GM19025 (cell line): ENCODE data around the gene ABCC5.

Experiments used
- ATAC-seq: cut with Tn5 transposase; IDR thresholded peaks from one replicate; pipeline ENCODE4 v1.9.1; 2021; ENCODE audit warnings: mild to moderate bottlenecking, low read depth, moderate library complexity; ENCODE audit not compliant: unreplicated experiment

ABCC5 gene

GRCh38 chr3:183984127-183984740 lies 33.5 kb downstream of the ABCC5 start:
- no peak for ATAC-seq

DNA sequence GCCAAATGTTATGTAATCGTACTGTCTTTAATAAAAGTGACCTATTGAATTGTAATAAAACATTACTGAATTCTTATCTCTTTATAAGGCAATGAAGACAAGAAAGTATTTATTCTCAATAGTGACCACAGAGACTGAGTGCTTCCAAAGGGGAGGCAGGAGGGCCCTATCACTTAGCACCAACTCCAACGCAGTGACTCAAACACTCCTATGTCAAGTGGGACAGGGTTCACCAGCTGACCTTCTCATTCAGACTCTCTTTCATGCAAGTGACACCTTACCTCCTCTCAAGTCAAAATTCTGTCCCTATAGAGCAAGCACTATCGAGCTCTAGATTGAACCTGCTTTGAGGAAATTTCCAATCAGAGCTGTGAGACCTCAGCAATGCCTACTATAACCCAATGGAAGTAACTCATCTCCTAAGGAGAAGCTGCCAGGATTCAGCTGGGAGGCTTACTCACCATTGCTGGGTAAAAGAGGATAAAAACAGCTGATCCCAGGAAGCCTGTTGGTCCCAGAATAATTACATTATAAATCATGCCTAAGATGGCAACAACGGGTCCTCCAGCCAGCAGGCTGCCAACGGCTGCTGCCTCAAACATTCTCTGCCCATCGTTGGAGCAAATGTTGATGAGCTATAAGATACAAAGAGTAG lies 35.6 kb downstream of the ABCC5 start:
- no peak for ATAC-seq

- ATAC-seq = no peak
Observed at GRCh38 chr3:183980403-183980802, 37.3 kb downstream of the ABCC5 start.

DNA sequence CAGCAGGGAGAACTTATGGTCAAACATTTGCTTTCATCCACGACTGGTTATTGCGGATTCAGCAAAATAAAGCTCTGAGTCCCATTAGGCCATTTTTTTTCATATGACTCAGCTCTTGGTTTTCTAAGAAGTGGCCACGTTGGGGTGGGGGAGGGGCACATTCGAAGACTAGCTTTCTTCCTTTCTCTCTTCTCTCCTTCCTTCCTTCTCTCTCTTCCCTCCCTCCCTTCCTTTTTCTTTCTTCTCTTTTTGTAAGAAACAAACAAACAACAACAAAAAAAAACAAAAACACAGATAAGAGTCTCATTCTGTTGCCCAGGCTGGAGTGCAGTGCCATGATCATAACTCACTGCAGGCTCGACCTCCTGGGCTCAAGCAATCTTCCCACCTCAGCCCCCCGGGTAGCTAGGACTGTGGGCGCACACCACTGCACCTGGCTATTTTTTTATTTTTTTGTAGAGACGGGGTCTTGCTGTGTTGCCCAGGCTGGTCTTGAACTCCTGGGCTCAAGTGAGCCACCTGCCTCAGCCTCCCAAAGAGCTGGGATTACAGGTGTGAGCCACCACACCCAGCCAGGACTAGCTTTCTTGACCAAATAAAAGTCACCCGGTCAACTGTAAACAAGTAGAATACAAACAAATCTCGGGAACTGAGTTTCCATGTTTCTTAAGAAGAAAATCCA lies 41.6 kb downstream of the ABCC5 start:
- no peak for ATAC-seq

GRCh38 chr3:183968666-183969245 lies 48.9 kb downstream of the ABCC5 start:
- no peak for ATAC-seq

- ATAC-seq = no peak
Observed at GRCh38 chr3:183967693-183968092, 50.0 kb downstream of the ABCC5 start.

DNA sequence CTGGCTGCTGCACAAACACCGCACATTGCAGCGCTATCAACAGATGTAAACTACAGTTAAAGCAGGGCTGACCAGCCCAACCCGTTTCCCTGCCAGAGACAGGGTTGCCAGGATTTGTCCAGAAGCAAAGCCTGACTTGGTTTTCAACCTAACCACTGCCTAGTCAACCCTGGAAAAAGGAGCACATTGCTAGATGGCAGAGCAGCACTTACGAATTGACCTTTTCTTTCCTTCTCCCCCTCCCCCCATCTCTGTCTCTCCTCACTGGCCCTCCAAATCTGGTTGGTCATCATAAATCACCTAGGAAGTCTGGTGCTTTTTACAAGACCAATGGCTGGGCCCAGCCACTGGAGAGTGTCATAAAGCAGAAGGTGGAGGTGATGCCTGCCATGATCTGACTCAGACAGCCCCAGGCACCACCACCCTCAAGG lies 51.3 kb downstream of the ABCC5 start:
- no peak for ATAC-seq

GRCh38 chr3:183962807-183963206 lies 54.9 kb downstream of the ABCC5 start:
- ATAC-seq = no peak

- no peak for ATAC-seq
Observed at GRCh38 chr3:183959214-183959613, 58.5 kb downstream of the ABCC5 start.

DNA sequence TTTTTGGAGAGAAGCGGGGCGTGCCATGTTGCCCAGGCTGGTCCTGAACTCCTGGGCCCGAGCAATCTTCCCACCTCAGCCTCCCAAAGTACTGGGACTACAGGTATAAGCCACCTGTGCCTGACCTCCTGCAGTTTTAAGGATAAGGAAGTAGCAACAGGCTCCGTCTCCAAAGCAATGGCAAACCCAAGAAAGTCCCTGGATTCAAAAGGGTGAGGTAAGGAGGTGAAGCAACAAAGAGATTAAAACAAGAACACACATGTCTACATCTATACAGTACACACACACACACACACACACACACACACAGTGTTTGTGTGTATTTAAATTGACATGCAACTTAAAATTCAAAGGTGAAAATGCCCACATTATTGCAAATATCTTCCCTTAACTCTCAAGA lies 58.9 kb downstream of the ABCC5 start:
- no peak for ATAC-seq

DNA sequence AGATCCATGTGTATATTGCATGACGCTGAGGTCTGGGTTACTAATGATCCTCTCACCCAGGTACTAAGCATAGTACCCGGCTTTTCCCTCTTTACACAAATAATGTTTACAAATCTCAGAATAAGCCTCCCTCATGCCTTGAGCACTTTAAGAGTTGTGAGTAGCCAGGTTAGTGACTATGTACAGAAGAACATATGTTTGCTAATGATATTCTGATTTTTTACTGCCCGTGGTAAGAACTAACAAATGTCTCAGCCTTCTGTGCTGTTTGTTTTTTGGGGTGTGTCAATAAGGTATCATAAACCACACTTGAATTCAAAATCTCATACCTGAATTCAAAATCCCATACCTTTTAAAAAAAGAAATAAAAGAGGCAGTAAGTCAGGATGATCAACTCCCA lies 59.5 kb downstream of the ABCC5 start:
- no peak for ATAC-seq

GRCh38 chr3:183954875-183955274 lies 62.8 kb downstream of the ABCC5 start:
- no peak for ATAC-seq

GRCh38 chr3:183953471-183954070 lies 64.1 kb downstream of the ABCC5 start:
- ATAC-seq = no peak

DNA sequence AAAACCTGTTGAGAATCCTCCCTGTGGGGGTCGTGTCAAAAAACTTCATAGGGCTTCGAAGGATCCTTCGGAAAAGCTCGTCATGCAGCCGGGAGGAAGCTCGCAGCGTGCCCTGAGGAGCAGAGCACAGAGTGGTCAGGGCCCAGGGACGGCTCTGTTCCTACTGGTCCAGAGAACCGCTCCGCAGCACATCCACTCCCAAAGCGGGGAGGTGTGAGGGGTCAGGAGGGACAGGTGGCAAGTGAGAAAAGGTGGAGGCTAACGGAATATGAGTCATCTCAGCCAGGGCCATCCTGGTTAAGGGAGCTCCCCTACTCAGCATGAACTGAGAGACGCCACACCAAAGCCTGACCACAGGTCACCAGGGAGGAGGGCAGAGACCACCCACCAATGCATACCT lies 66.2 kb downstream of the ABCC5 start:
- no peak for ATAC-seq

- no peak for ATAC-seq
Observed at GRCh38 chr3:183949690-183950089, 68.0 kb downstream of the ABCC5 start.

GRCh38 chr3:183946037-183946436 lies 71.6 kb downstream of the ABCC5 start:
- ATAC-seq = no peak

GRCh38 chr3:183944775-183945174 lies 72.9 kb downstream of the ABCC5 start:
- ATAC-seq = no peak

GRCh38 chr3:183943739-183944138 lies 73.9 kb downstream of the ABCC5 start:
- no peak for ATAC-seq

- ATAC-seq = no peak
Observed at GRCh38 chr3:183941216-183941615, 76.5 kb downstream of the ABCC5 start.

DNA sequence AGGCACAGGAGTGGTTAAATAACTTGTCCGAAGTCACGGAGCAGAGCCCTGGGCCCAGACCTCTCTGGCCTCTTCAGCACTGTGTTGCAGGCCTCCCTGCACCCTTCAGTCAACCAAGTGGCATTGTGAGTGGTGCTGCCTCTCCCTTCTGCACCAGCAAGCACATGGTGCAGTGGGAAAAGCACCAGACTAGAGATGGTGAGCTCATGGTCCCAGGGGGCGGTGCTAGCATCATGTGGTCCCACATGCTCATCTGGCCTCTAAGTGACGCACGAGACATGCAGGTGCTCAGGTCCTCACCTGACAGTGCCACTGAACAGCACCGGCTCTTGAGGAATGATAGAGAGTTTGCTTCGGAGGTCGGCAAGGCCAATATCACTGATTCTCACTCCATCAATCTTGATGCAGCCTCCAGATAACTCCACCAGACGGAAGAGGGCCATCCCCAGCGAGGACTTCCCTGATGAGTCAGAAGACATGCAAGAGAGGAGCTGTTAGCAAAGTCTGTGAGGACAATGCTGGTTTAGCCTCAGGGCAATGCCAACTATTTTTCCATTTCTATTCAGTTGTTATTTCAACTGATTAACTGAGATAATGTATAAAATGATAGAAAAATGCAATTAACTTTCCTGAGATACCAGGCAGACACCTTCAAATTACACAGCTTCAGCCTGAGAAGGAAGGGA lies 79.9 kb downstream of the ABCC5 start:
- ATAC-seq = no peak

- ATAC-seq = no peak
Observed at GRCh38 chr3:183933160-183933559, 84.5 kb downstream of the ABCC5 start.
